GM18870 (cell line): ENCODE data around the gene WASHC1.
A peak's percentile ranks its signal among the peaks of the same experiment; 100 is the strongest.
"Not testable (repeated sequence)": the region's sequence is repeated elsewhere in the genome, so short reads cannot be mapped to it uniquely, and the experiment has no call there.

Experiments
- ATAC-seq: cut with Tn5 transposase; IDR thresholded peaks from one replicate; pipeline ENCODE4 v1.9.1; 2021; ENCODE audit warnings: moderate library complexity; ENCODE audit not compliant: unreplicated experiment

The WASHC1 gene

GRCh38 chr9:29356-29755, at the start of gene WASHC1:
Gene WASHC1, minus strand, starts transcription at chr9:29456. Its CDS starts 4,457 bp downstream, at chr9:24999.
- not testable (repeated sequence) for ATAC-seq

- not testable (repeated sequence) for ATAC-seq
Observed at GRCh38 chr9:78333-78732, 49.1 kb upstream of the WASHC1 start.

- ATAC-seq, result not testable (repeated sequence)
Observed at GRCh38 chr9:76389-76788, 47.1 kb upstream of the WASHC1 start.

- not testable (repeated sequence) for ATAC-seq
Observed at GRCh38 chr9:73900-74525, 44.8 kb upstream of the WASHC1 start.

GRCh38 chr9:73076-73899, 44.0 kb upstream of the WASHC1 start:
- not testable (repeated sequence) for ATAC-seq

- ATAC-seq, result peak; percentile 69
Observed at GRCh38 chr9:63031-63629, 33.9 kb upstream of the WASHC1 start.

- peak; percentile 78 for ATAC-seq
Observed at GRCh38 chr9:52678-53077, 23.4 kb upstream of the WASHC1 start.

- not testable (repeated sequence) for ATAC-seq
Observed at GRCh38 chr9:48190-48842, 19.1 kb upstream of the WASHC1 start.

GRCh38 chr9:46639-47271, 17.5 kb upstream of the WASHC1 start:
- ATAC-seq, result not testable (repeated sequence)

- not testable (repeated sequence) for ATAC-seq
Observed at GRCh38 chr9:46164-46563, 16.9 kb upstream of the WASHC1 start.

GRCh38 chr9:45180-45878, 16.1 kb upstream of the WASHC1 start:
- not testable (repeated sequence) for ATAC-seq

GRCh38 chr9:44416-44815, 15.2 kb upstream of the WASHC1 start:
- ATAC-seq, result not testable (repeated sequence)

GRCh38 chr9:43636-44035, 14.4 kb upstream of the WASHC1 start:
- not testable (repeated sequence) for ATAC-seq

- not testable (repeated sequence) for ATAC-seq
Observed at GRCh38 chr9:43116-43515, 13.9 kb upstream of the WASHC1 start.

GRCh38 chr9:41819-42218, 12.6 kb upstream of the WASHC1 start:
- not testable (repeated sequence) for ATAC-seq

- ATAC-seq, result not testable (repeated sequence)
Observed at GRCh38 chr9:41261-41676, 12.0 kb upstream of the WASHC1 start.

GRCh38 chr9:32308-32707, 3.1 kb upstream of the WASHC1 start:
- not testable (repeated sequence) for ATAC-seq

GRCh38 chr9:28775-29174, 481 bp downstream of the WASHC1 start:
- ATAC-seq, result not testable (repeated sequence)

GRCh38 chr9:21621-22020, 7.6 kb downstream of the WASHC1 start:
- ATAC-seq, result not testable (repeated sequence)

- ATAC-seq, result not testable (repeated sequence)
Observed at GRCh38 chr9:16875-17274, 12.4 kb downstream of the WASHC1 start.
